H1 (cell line): ENCODE measurements around the gene BRIP1. TPM values are rescaled to one million over a fixed set of nuclear protein-coding genes. Genes with fewer than 3 reads are reported as not detected.

Source experiments
- CTCF ChIA-PET: fragments of 300-600 bp; sonication (Branson Sonifier 250); formaldehyde crosslinking; loops from one replicate; lab custom pipeline; 2021; ENCODE audit not compliant: partially characterized antibody; lab: Charles Lee
- POLR2A ChIA-PET: fragments of 300-600 bp; sonication (Branson Sonifier 250); formaldehyde crosslinking; loops from one replicate; lab custom pipeline; 2021; ENCODE audit warnings: inconsistent platforms; ENCODE audit not compliant: partially characterized antibody; lab: Charles Lee
- DNase-seq, 2 experiments: peaks; one replicate each; pipeline versions ENCODE4 v3.0.0 to v3.0.0-alpha.2; 2010 to 2022; ENCODE audit warnings: low spot score in 2 of 2, low read depth in 1 of 2, mixed read lengths in 1 of 2
- FAIRE-seq: peaks from 2 replicates; lab custom pipeline; 2011; peaks lifted over from hg19 to GRCh38; lab: Jason Lieb, UNC
- H2AFZ ChIP-seq: 2 replicates; pipeline ENCODE4 v1.8.1; 2012; ENCODE audit warnings: low read length, inconsistent platforms
- H2AK5ac ChIP-seq: 2 replicates; pipeline ENCODE4 v1.6.1; 2013; ENCODE audit warnings: low read depth, low read length
- H2BK120ac ChIP-seq: replicated peaks from 2 replicates; pipeline ENCODE3; 2013; ENCODE audit warnings: low read depth, low read length, inconsistent platforms
- H2BK12ac ChIP-seq: 2 replicates; pipeline ENCODE4 v1.6.1; 2013; ENCODE audit warnings: low read depth, low read length
- H2BK15ac ChIP-seq: 2 replicates; pipeline ENCODE4 v1.6.1; 2013; ENCODE audit warnings: low read length
- H2BK20ac ChIP-seq: 2 replicates; pipeline ENCODE4 v1.6.1; 2013; ENCODE audit warnings: low read length
- H2BK5ac ChIP-seq: 2 replicates; pipeline ENCODE4 v1.6.1; 2013; ENCODE audit warnings: low read depth, low read length
- H3K14ac ChIP-seq: 2 replicates; pipeline ENCODE4 v1.6.1; 2013; ENCODE audit warnings: inconsistent platforms; ENCODE audit not compliant: insufficient read length
- H3K18ac ChIP-seq: 2 replicates; pipeline ENCODE4 v1.6.1; 2013; ENCODE audit warnings: low read length; ENCODE audit errors: extremely low read depth
- H3K23ac ChIP-seq: 2 replicates; pipeline ENCODE4 v1.6.1; 2013; ENCODE audit warnings: inconsistent platforms; ENCODE audit not compliant: insufficient read length
- H3K23me2 ChIP-seq: 2 replicates; pipeline ENCODE4 v1.6.1; 2013; ENCODE audit warnings: low read depth, low read length
- H3K27ac ChIP-seq: 2 replicates; pipeline ENCODE4 v1.6.1; 2011; ENCODE audit warnings: low read depth, low read length, inconsistent platforms
- H3K27me3 ChIP-seq, 4 experiments: replicated peaks in 1 of 4; 1 replicate in 1 of 4; 2 replicates in 3 of 4; pipeline versions ENCODE4 v1.6.1 to v1.8.1; 2011 to 2013; ENCODE audit warnings: low read length in 3 of 4, mild to moderate bottlenecking in 3 of 4, inconsistent platforms in 2 of 4, mixed read lengths in 2 of 4, moderate library complexity in 1 of 4; ENCODE audit not compliant: control insufficient read depth in 3 of 4, insufficient read depth in 3 of 4; ENCODE audit errors: extremely low read depth in 1 of 4
- H3K36me3 ChIP-seq, 4 experiments: 2 replicates each; pipeline versions ENCODE4 v1.6.1 to v1.8.1; 2011 to 2013; ENCODE audit warnings: mild to moderate bottlenecking in 4 of 4, low read length in 3 of 4, moderate library complexity in 2 of 4, control low read depth in 1 of 4, inconsistent platforms in 1 of 4; ENCODE audit not compliant: insufficient read depth in 4 of 4, control insufficient read depth in 2 of 4
- H3K4ac ChIP-seq: replicated peaks from 2 replicates; pipeline ENCODE3; 2013; ENCODE audit warnings: low read length, low read depth, mixed read lengths, inconsistent platforms; ENCODE audit not compliant: insufficient read length
- H3K4me1 ChIP-seq, 4 experiments: replicated peaks in 1 of 4; 1 replicate in 1 of 4; 2 replicates in 3 of 4; pipeline versions ENCODE4 v1.6.1 to v1.8.1; 2011 to 2013; ENCODE audit warnings: low read length in 3 of 4, inconsistent platforms in 2 of 4, mixed read lengths in 1 of 4; ENCODE audit not compliant: insufficient read depth in 4 of 4, control insufficient read depth in 3 of 4
- H3K4me2 ChIP-seq, 2 experiments: 2 replicates each; pipeline versions ENCODE4 v1.6.1 to v1.8.1; 2011 to 2013; ENCODE audit warnings: low read depth in 2 of 2, low read length in 2 of 2, control low read depth in 1 of 2, inconsistent platforms in 1 of 2, mild to moderate bottlenecking in 1 of 2; ENCODE audit not compliant: insufficient read depth in 1 of 2
- H3K4me3 ChIP-seq, 4 experiments: fragments of 200-600, 300-600 bp in 1 of 4; sonication (generic), shearing (Covaris generic), sonication (Bioruptor Twin) in 1 of 4; 2 replicates each; pipeline versions ENCODE4 v1.5.1 to v1.8.1; 2011 to 2016; ENCODE audit warnings: low read length in 4 of 4, low read depth in 3 of 4, control low read depth in 2 of 4, inconsistent platforms in 2 of 4, mild to moderate bottlenecking in 2 of 4, mixed read lengths in 1 of 4, moderate library complexity in 1 of 4; ENCODE audit not compliant: insufficient read depth in 2 of 4; ENCODE audit errors: extremely low read depth in 1 of 4
- H3K56ac ChIP-seq: replicated peaks from 2 replicates; pipeline ENCODE3; 2013; ENCODE audit warnings: low read depth, mild to moderate bottlenecking, mixed read lengths, low read length, inconsistent platforms; ENCODE audit not compliant: insufficient read length
- H3K79me1 ChIP-seq: 2 replicates; pipeline ENCODE4 v1.6.1; 2013; ENCODE audit warnings: low read depth, low read length, control low read depth
- H3K79me2 ChIP-seq, 2 experiments: 2 replicates each; pipeline versions ENCODE4 v1.6.1 to v1.8.1; 2012 to 2013; ENCODE audit warnings: low read length in 2 of 2, mild to moderate bottlenecking in 2 of 2, inconsistent platforms in 1 of 2; ENCODE audit not compliant: insufficient read depth in 2 of 2, control insufficient read depth in 1 of 2
- H3K9ac ChIP-seq, 4 experiments: replicated peaks in 1 of 4; 1 replicate in 1 of 4; 2 replicates in 3 of 4; pipeline versions ENCODE4 v1.6.1 to v1.8.1; 2011 to 2013; ENCODE audit warnings: low read depth in 3 of 4, low read length in 3 of 4, control low read depth in 2 of 4, mild to moderate bottlenecking in 2 of 4, moderate library complexity in 2 of 4, inconsistent platforms in 1 of 4; ENCODE audit errors: extremely low read depth in 1 of 4
- H3K9me3 ChIP-seq, 2 experiments: 2 replicates each; pipeline versions ENCODE4 v1.6.1 to v1.8.1; 2012 to 2013; ENCODE audit warnings: mild to moderate bottlenecking in 2 of 2, moderate library complexity in 2 of 2, control low read depth in 1 of 2, inconsistent platforms in 1 of 2, low read depth in 1 of 2, low read length in 1 of 2, mixed read lengths in 1 of 2; ENCODE audit not compliant: insufficient read depth in 2 of 2
- H4K20me1 ChIP-seq, 2 experiments: replicated peaks in 1 of 2; 2 replicates each; pipeline versions ENCODE3 to v1.8.1; 2011 to 2013; ENCODE audit warnings: inconsistent platforms in 2 of 2, low read length in 2 of 2, mild to moderate bottlenecking in 1 of 2; ENCODE audit not compliant: insufficient read depth in 2 of 2, control insufficient read depth in 1 of 2
- H4K5ac ChIP-seq: 2 replicates; pipeline ENCODE4 v1.6.1; 2013; ENCODE audit warnings: low read length, low read depth, mixed read lengths, inconsistent platforms; ENCODE audit not compliant: insufficient read length
- H4K8ac ChIP-seq: 2 replicates; pipeline ENCODE4 v1.8.0; 2013; ENCODE audit warnings: mild to moderate bottlenecking, moderate library complexity, low read length, inconsistent platforms; ENCODE audit not compliant: insufficient read depth; ENCODE audit errors: extremely low read depth
- H4K91ac ChIP-seq: replicated peaks from 2 replicates; pipeline ENCODE3; 2013; ENCODE audit warnings: low read length, mixed read lengths, inconsistent platforms; ENCODE audit not compliant: insufficient read length
- BRCA1 ChIP-seq: IDR thresholded peaks from 2 replicates; pipeline ENCODE4 v1.6.1; 2012; ENCODE audit warnings: low read depth, low read length, improper control_type of control experiment
- CREB1 ChIP-seq: IDR thresholded peaks from 2 replicates; pipeline ENCODE4 v1.6.1; 2012; ENCODE audit warnings: inconsistent platforms
- CTBP2 ChIP-seq: IDR thresholded peaks from 2 replicates; pipeline ENCODE4 v1.7.0; 2011; ENCODE audit warnings: borderline replicate concordance, mild to moderate bottlenecking, moderate library complexity, mixed read lengths, low read length; ENCODE audit not compliant: insufficient read depth, insufficient read length
- EZH2 ChIP-seq: fragments of 200-600 bp; sonication (generic); IDR thresholded peaks from 2 replicates; pipeline ENCODE4 v1.7.1; 2012; ENCODE audit warnings: low read depth, mild to moderate bottlenecking, moderate library complexity, low read length, inconsistent platforms; ENCODE audit not compliant: severe bottlenecking
- HDAC6 ChIP-seq: IDR thresholded peaks from one replicate; pipeline ENCODE4 v1.7.1; 2012; ENCODE audit warnings: low read depth, mild to moderate bottlenecking, inconsistent platforms, low read length, moderate library complexity
- JUND ChIP-seq: IDR thresholded peaks from 2 replicates; pipeline ENCODE4 v1.6.1; 2011; ENCODE audit warnings: mild to moderate bottlenecking, improper control_type of control experiment, low read length
- KDM4A ChIP-seq: IDR thresholded peaks from one replicate; pipeline ENCODE4 v1.7.1; 2012; ENCODE audit warnings: low read depth, mild to moderate bottlenecking, moderate library complexity, low read length, inconsistent platforms; ENCODE audit not compliant: severe bottlenecking
- NANOG ChIP-seq: IDR thresholded peaks from 2 replicates; pipeline ENCODE4 v1.6.1; 2011; ENCODE audit warnings: low read length, low read depth, mild to moderate bottlenecking, inconsistent platforms; ENCODE audit not compliant: insufficient read depth, poor library complexity, severe bottlenecking
- NRF1 ChIP-seq: IDR thresholded peaks from 2 replicates; pipeline ENCODE4 v1.6.1; 2011; ENCODE audit warnings: mild to moderate bottlenecking, low read depth, low read length, improper control_type of control experiment
- RBBP5 ChIP-seq: IDR thresholded peaks from 2 replicates; pipeline ENCODE4 v1.7.1; 2012; ENCODE audit warnings: low read depth, mild to moderate bottlenecking, inconsistent platforms, low read length, moderate library complexity, borderline replicate concordance
- SAP30 ChIP-seq: fragments of 300-600 bp; sonication (generic); IDR thresholded peaks from 2 replicates; pipeline ENCODE4 v1.7.1; 2012; ENCODE audit warnings: low read length, moderate library complexity, mild to moderate bottlenecking, inconsistent platforms; ENCODE audit not compliant: insufficient read depth, insufficient replicate concordance
- SIRT6 ChIP-seq: IDR thresholded peaks from one replicate; pipeline ENCODE4 v1.7.1; 2012; ENCODE audit warnings: low read length, inconsistent platforms
- TAF7 ChIP-seq: optimal IDR thresholded peaks from 2 replicates; pipeline ENCODE3; 2011; ENCODE audit warnings: low read depth, mild to moderate bottlenecking, inconsistent platforms, low read length, moderate library complexity, borderline replicate concordance
- TCF12 ChIP-seq: IDR thresholded peaks from 2 replicates; pipeline ENCODE4 v1.6.1; 2011; ENCODE audit warnings: low read depth, mild to moderate bottlenecking, low read length
- TEAD4 ChIP-seq: IDR thresholded peaks from 2 replicates; pipeline ENCODE4 v1.6.1; 2012; ENCODE audit warnings: low read depth, low read length, inconsistent platforms, mixed read lengths
- WGBS, 2 experiments: shearing (Covaris generic) in 1 of 2; methylation state at CpG; one replicate each; pipeline versions ENCODE4 v1.1.6 to v1.1.7; 2013 to 2015; ENCODE audit warnings: low lambda C conversion rate in 2 of 2, mixed read lengths in 2 of 2, inconsistent platforms in 1 of 2, low coverage in 1 of 2, missing lambda C conversion rate in 1 of 2; ENCODE audit not compliant: insufficient replicate concordance in 2 of 2, insufficient coverage in 1 of 2, insufficient read length in 1 of 2; ENCODE audit errors: extremely low coverage in 1 of 2, missing lambda C conversion rate in 1 of 2; 5-methylcytosine and 5-hydroxymethylcytosine counted together
- polyA plus RNA-seq, 7 experiments: library from polyadenylated mRNA; depleted of rRNA in 3 of 7; stranded (reverse) in 5 of 7; unstranded in 2 of 7; fragments of >200 nt in 5 of 7; fragments of 200-250 nt in 2 of 7; gene quantifications; 1 replicate in 5 of 7; 2 replicates in 1 of 7; 4 replicates in 1 of 7; pipeline versions ENCODE4 v1.2.1 to v1.2.3, GENCODE V29; 2011 to 2013; ENCODE audit warnings: missing spikeins in 2 of 7, mixed read lengths in 2 of 7
- total RNA-seq: library from RNA; stranded (reverse); fragmentation: NEBNext Ultra II Directional; extraction: Animal tissue kit (Norgen Biotek cat#: 25700); gene quantifications from 2 replicates; pipeline ENCODE4 v1.2.1, GENCODE V29; 2021

BRIP1 gene
- total and polyA plus RNA-seq, 2 of the 8 experiments (the other 6 are each of a cell fraction or from before 2014, with no cell fraction given) = 5.8 to 19.2 TPM

- no peak overlapping the region for H3K9ac ChIP-seq
- no peaks in the 10 kb centered on the region for H3K23me2 ChIP-seq
- no peaks in the 10 kb centered on the region for H4K20me1 ChIP-seq
- no peaks in the 10 kb centered on the region for H3K79me1 ChIP-seq
- H3K4ac ChIP-seq = no peak overlapping the region
- no peak for DNase-seq
- H2BK20ac ChIP-seq = no peak overlapping the region
- no peak overlapping the region for H3K4me2 ChIP-seq
- ChIA-PET CTCF (interaction anchor here (1.3 to 1.4 kb wide), 2 partner anchors 11 to 131 kb away, joined by 3 read pairs; no protein-coding TSS in a partner anchor), POLR2A (no interaction called here)
- peaks cover 0 to 5% of the 10 kb centered on the region in 2 experiments; a peak in 1 of 4 replicates for H3K9me3 ChIP-seq
- H3K14ac ChIP-seq = no peak overlapping the region
- H2BK5ac ChIP-seq = no peak overlapping the region
- H4K5ac ChIP-seq = no peak overlapping the region
- no peak overlapping the region for H2AFZ ChIP-seq
- no peaks in the 10 kb centered on the region for H3K79me2 ChIP-seq
- no peaks in the 10 kb centered on the region for H3K27me3 ChIP-seq
- no peak overlapping the region for H4K91ac ChIP-seq
- H3K23ac ChIP-seq = no peak overlapping the region
- no peak overlapping the region for H4K8ac ChIP-seq
- WGBS, 2 experiments = 100% methylated on average over 1 of the region's 1 CpG; no CpG with 5 or more reads in 1 of the 2 experiments
- H3K4me1 ChIP-seq = no peaks in the 10 kb centered on the region
- no peak overlapping the region for H3K27ac ChIP-seq
- no peak overlapping the region for H2BK120ac ChIP-seq
- H2AK5ac ChIP-seq = no peak overlapping the region
- no peak overlapping the region for H3K4me3 ChIP-seq
- no peak overlapping the region for H2BK12ac ChIP-seq
- H3K18ac ChIP-seq = no peak overlapping the region
- H3K56ac ChIP-seq = no peak overlapping the region
- H2BK15ac ChIP-seq = no peak overlapping the region
- no peak for FAIRE-seq
- H3K36me3 ChIP-seq = peaks cover 0 to 21% (median 6%) of the 10 kb centered on the region in 4 experiments; a peak in 5 of 8 replicates
- no peak for TF ChIP-seq JUND
- no peak for TF ChIP-seq CTBP2
- no peak for TF ChIP-seq HDAC6
- TF ChIP-seq KDM4A = no peak
- TF ChIP-seq BRCA1 = no peak
- no peak for TF ChIP-seq RBBP5
- TF ChIP-seq CREB1 = no peak
- TF ChIP-seq TEAD4 = no peak
- TF ChIP-seq SIRT6 = no peak
- TF ChIP-seq TCF12 = no peak
- no peak for TF ChIP-seq TAF7
- TF ChIP-seq NANOG = no peak
- TF ChIP-seq EZH2 = no peak
- no peak for TF ChIP-seq NRF1
- no peak for TF ChIP-seq SAP30
Measured at GRCh38 chr17:61713035-61713434, 150.3 kb downstream of the BRIP1 start.
